Muscle of leg (tissue), 11 donors: ENCODE results near the gene STN1. TPM values are rescaled to one million over a fixed set of nuclear protein-coding genes. Genes with fewer than 3 reads are reported as not detected.

Source experiments
- DNase-seq: peaks from one replicate; pipeline ENCODE4 v3.0.0; 2013
- H3K27ac ChIP-seq: one replicate; pipeline ENCODE4 v1.5.1; 2013; ENCODE audit warnings: mild to moderate bottlenecking, low read length, control low read depth
- H3K27me3 ChIP-seq: one replicate; pipeline ENCODE4 v1.6.1; 2013; ENCODE audit warnings: low read length; ENCODE audit not compliant: control insufficient read depth, insufficient read depth
- H3K36me3 ChIP-seq: one replicate; pipeline ENCODE4 v1.6.1; 2013; ENCODE audit warnings: low read length; ENCODE audit not compliant: control insufficient read depth, insufficient read depth
- H3K4me1 ChIP-seq: one replicate; pipeline ENCODE4 v1.6.1; 2013; ENCODE audit warnings: low read length; ENCODE audit not compliant: control insufficient read depth, insufficient read depth
- H3K4me3 ChIP-seq: one replicate; pipeline ENCODE4 v1.5.1; 2013; ENCODE audit warnings: low read length, control low read depth
- H3K9me3 ChIP-seq: replicated peaks from 2 replicates; pipeline ENCODE4 v1.6.1; 2013; ENCODE audit warnings: low read depth, low read length; ENCODE audit not compliant: control insufficient read depth
- WGBS: methylation state at CpG from one replicate; pipeline ENCODE4 v1.1.5; 2013; ENCODE audit warnings: missing lambda C conversion rate; ENCODE audit not compliant: insufficient coverage; 5-methylcytosine and 5-hydroxymethylcytosine counted together
- polyA plus RNA-seq, 8 donors: library from polyadenylated mRNA; unstranded; fragments of 120-200 nt; gene quantifications; one replicate each; pipeline versions ENCODE4 v1.2.1 to v1.2.3, GENCODE V29; 2013; ENCODE audit warnings: inconsistent platforms in 1 of 8, low replicate concordance in 1 of 8; ENCODE audit not compliant: insufficient read length in 8 of 8, insufficient read depth in 1 of 8
- total RNA-seq: library from RNA; stranded (reverse); fragments of 120-200 nt; gene quantifications from one replicate; pipeline ENCODE4 v1.2.4, GENCODE V29; 2013

The STN1 gene
- total and polyA plus RNA-seq, 9 donors: 17.9 to 25.6 (median 19.0) TPM

- no peaks in the 10 kb centered on the region for H3K36me3 ChIP-seq
- H3K9me3 ChIP-seq: no peaks in the 10 kb centered on the region
- no peak for DNase-seq
- no CpG with 5 or more reads among the region's 2 CpGs for WGBS
- no peak overlapping the region for H3K27ac ChIP-seq
- no peak overlapping the region for H3K4me3 ChIP-seq
- no peaks in the 10 kb centered on the region for H3K27me3 ChIP-seq
- H3K4me1 ChIP-seq: peaks cover 52% of the 10 kb centered on the region
Observed at GRCh38 chr10:103832806-103833205, 85.2 kb downstream of the STN1 start.

Other genes with a start within 250 kb of the STN1 start
- gene SH3PXD2A, start 62.6 kb downstream of the STN1 start, total RNA-seq: 33.2 TPM
- 10 to 100 TPM; 49.2 to 95.0 (median 74.2) TPM for gene SH3PXD2A, start 62.6 kb downstream of the STN1 start, polyA plus RNA-seq
- gene SLK, start 49.0 kb upstream of the STN1 start, total RNA-seq: 35.7 TPM
- 10 to 100 TPM; 17.2 to 35.0 (median 25.7) TPM for gene SLK, start 49.0 kb upstream of the STN1 start, polyA plus RNA-seq
- 0.09 TPM for gene COL17A1, start 167.7 kb upstream of the STN1 start, total RNA-seq
- gene COL17A1, start 167.7 kb upstream of the STN1 start, polyA plus RNA-seq: 10 to 100 TPM in 1 of 8 donors, 1 to 10 TPM in 2, under 1 TPM in 5; 0.08 to 43.8 (median 0.35) TPM
- 6.6 TPM for gene SFR1, start 204.0 kb upstream of the STN1 start, total RNA-seq
- 1 to 10 TPM; 5.1 to 7.0 (median 5.8) TPM for gene SFR1, start 204.0 kb upstream of the STN1 start, polyA plus RNA-seq